ENCODE data around the gene CCR4. TPM values are rescaled to one million over a fixed set of nuclear protein-coding genes. Genes with fewer than 3 reads are reported as not detected.
"Not testable (repeated sequence)": the region's sequence is repeated elsewhere in the genome, so short reads cannot be mapped to it uniquely, and the experiment has no call there.

Gene CCR4
- polyA plus RNA-seq: not detected

GRCh38 chr3:32951410-32951811 is at the start of gene CCR4:
TSS of gene CCR4 (plus strand) at chr3:32951644. CDS start at chr3:32953423, 1,779 bp downstream.
- Mint-ChIP-seq H3K27me3 (no peaks in the 10 kb centered on the region), H3K4me1 (peaks cover 0 to 10% (median 9%) of the 10 kb centered on the region in 3 donors), H3K4me3 (peak within 1 kb of the TSS in 1 of 4 donors; percentile 52), H3K27ac (peak within 1 kb of the TSS in 1 of 3 donors; percentile 76), H3K36me3 (peaks cover 2% of the 10 kb centered on the region), H3K9me3 (no peaks in the 10 kb centered on the region)

GRCh38 chr3:32902887-32903371 is 48.5 kb upstream of the CCR4 start:
- H3K4me1 Mint-ChIP-seq, H3K36me3 Mint-ChIP-seq, H3K27me3 Mint-ChIP-seq, H3K9me3 Mint-ChIP-seq, H3K27ac Mint-ChIP-seq: not testable (repeated sequence)
- peak overlapping the region in 3 of 4 donors; percentile 67 to 75 (median 75) for H3K4me3 Mint-ChIP-seq

GRCh38 chr3:32903953-32904352 is 47.5 kb upstream of the CCR4 start:
- H3K9me3 Mint-ChIP-seq: no peaks in the 10 kb centered on the region
- peaks cover 1 to 5% (median 2%) of the 10 kb centered on the region in 3 donors for H3K4me1 Mint-ChIP-seq
- peaks cover 10% of the 10 kb centered on the region for H3K27me3 Mint-ChIP-seq
- H3K4me3 Mint-ChIP-seq: no peak overlapping the region
- H3K36me3 Mint-ChIP-seq: no peaks in the 10 kb centered on the region
- H3K27ac Mint-ChIP-seq: no peak overlapping the region

GRCh38 chr3:32909999-32910398 is 41.4 kb upstream of the CCR4 start:
- Mint-ChIP-seq H3K4me1 (peaks cover 4 to 5% (median 4%) of the 10 kb centered on the region in 3 donors), H3K4me3 (peak overlapping the region in 1 of 4 donors; percentile 2), H3K27me3 (peaks cover 2% of the 10 kb centered on the region), H3K36me3 (no peaks in the 10 kb centered on the region), H3K27ac (no peak overlapping the region), H3K9me3 (peaks cover 0 to 4% (median 0%) of the 10 kb centered on the region in 3 donors)

GRCh38 chr3:32910954-32911353 is 40.5 kb upstream of the CCR4 start:
- H3K4me3 Mint-ChIP-seq: no peak overlapping the region
- H3K27ac Mint-ChIP-seq: no peak overlapping the region

GRCh38 chr3:32912046-32912445 is 39.4 kb upstream of the CCR4 start:
- Mint-ChIP-seq H3K27me3 (peaks cover 2% of the 10 kb centered on the region), H3K36me3 (no peaks in the 10 kb centered on the region), H3K9me3 (peaks cover 0 to 9% (median 4%) of the 10 kb centered on the region in 3 donors), H3K4me3 (no peak overlapping the region), H3K4me1 (peaks cover 4 to 5% (median 4%) of the 10 kb centered on the region in 3 donors), H3K27ac (no peak overlapping the region)

More at GRCh38 chr3:32910954-32911353, 40.5 kb upstream of the CCR4 start:
- Mint-ChIP-seq H3K9me3 (peaks cover 0 to 4% (median 0%) of the 10 kb centered on the region in 3 donors), H3K27me3 (peaks cover 2% of the 10 kb centered on the region), H3K36me3 (no peaks in the 10 kb centered on the region), H3K4me1 (peaks cover 4 to 5% (median 4%) of the 10 kb centered on the region in 3 donors)

GRCh38 chr3:32913790-32914446 is 37.5 kb upstream of the CCR4 start:
- H3K36me3 Mint-ChIP-seq: peaks cover 2% of the 10 kb centered on the region
- peaks cover 0 to 17% (median 7%) of the 10 kb centered on the region in 3 donors for H3K9me3 Mint-ChIP-seq
- peaks cover 1% of the 10 kb centered on the region for H3K27me3 Mint-ChIP-seq
- H3K27ac Mint-ChIP-seq: no peak overlapping the region
- no peak overlapping the region for H3K4me3 Mint-ChIP-seq
- H3K4me1 Mint-ChIP-seq: peaks cover 4 to 5% (median 4%) of the 10 kb centered on the region in 3 donors

- Mint-ChIP-seq H3K27me3 (peaks cover 3% of the 10 kb centered on the region), H3K36me3 (peaks cover 5% of the 10 kb centered on the region), H3K4me1 (no peaks in the 10 kb centered on the region), H3K27ac (no peak overlapping the region), H3K9me3 (peaks cover 0 to 15% (median 7%) of the 10 kb centered on the region in 3 donors), H3K4me3 (no peak overlapping the region)
Observed at GRCh38 chr3:32919920-32920319, 31.5 kb upstream of the CCR4 start.

GRCh38 chr3:32922078-32922477 is 29.4 kb upstream of the CCR4 start:
- Mint-ChIP-seq H3K27ac (no peak overlapping the region), H3K4me3 (no peak overlapping the region), H3K36me3 (peaks cover 5% of the 10 kb centered on the region), H3K4me1 (no peaks in the 10 kb centered on the region), H3K27me3 (peaks cover 3% of the 10 kb centered on the region), H3K9me3 (peaks cover 0 to 10% (median 2%) of the 10 kb centered on the region in 3 donors)

GRCh38 chr3:32930161-32930560 is 21.3 kb upstream of the CCR4 start:
- H3K27ac Mint-ChIP-seq: no peak overlapping the region
- H3K27me3 Mint-ChIP-seq: peaks cover 9% of the 10 kb centered on the region
- peaks cover 6% of the 10 kb centered on the region for H3K36me3 Mint-ChIP-seq
- no peak overlapping the region for H3K4me3 Mint-ChIP-seq
- no peaks in the 10 kb centered on the region for H3K4me1 Mint-ChIP-seq
- H3K9me3 Mint-ChIP-seq: peaks cover 0 to 5% (median 4%) of the 10 kb centered on the region in 3 donors

- H3K27me3 Mint-ChIP-seq, H3K36me3 Mint-ChIP-seq, H3K9me3 Mint-ChIP-seq, H3K4me1 Mint-ChIP-seq, H3K4me3 Mint-ChIP-seq, H3K27ac Mint-ChIP-seq: not testable (repeated sequence)
Observed at GRCh38 chr3:32931273-32931672, 20.2 kb upstream of the CCR4 start.

GRCh38 chr3:32934150-32934742 is 17.2 kb upstream of the CCR4 start:
- peaks cover 5% of the 10 kb centered on the region for H3K27me3 Mint-ChIP-seq
- no peak overlapping the region for H3K27ac Mint-ChIP-seq

GRCh38 chr3:32937331-32937730 is 14.1 kb upstream of the CCR4 start:
- H3K4me1 Mint-ChIP-seq: no peaks in the 10 kb centered on the region
- H3K4me3 Mint-ChIP-seq: no peak overlapping the region
- H3K27me3 Mint-ChIP-seq: no peaks in the 10 kb centered on the region
- no peak overlapping the region for H3K27ac Mint-ChIP-seq
- no peaks in the 10 kb centered on the region for H3K36me3 Mint-ChIP-seq
- H3K9me3 Mint-ChIP-seq: no peaks in the 10 kb centered on the region

More at GRCh38 chr3:32934150-32934742, 17.2 kb upstream of the CCR4 start:
- Mint-ChIP-seq H3K9me3 (peaks cover 0 to 5% (median 4%) of the 10 kb centered on the region in 3 donors), H3K4me3 (no peak overlapping the region), H3K36me3 (peaks cover 3% of the 10 kb centered on the region), H3K4me1 (no peaks in the 10 kb centered on the region)

- not testable (repeated sequence) for H3K9me3 Mint-ChIP-seq, H3K36me3 Mint-ChIP-seq, H3K27me3 Mint-ChIP-seq, H3K4me3 Mint-ChIP-seq, H3K27ac Mint-ChIP-seq, H3K4me1 Mint-ChIP-seq
Observed at GRCh38 chr3:32939531-32940284, 11.7 kb upstream of the CCR4 start.

GRCh38 chr3:32940726-32941125 is 10.7 kb upstream of the CCR4 start:
- no peaks in the 10 kb centered on the region for H3K27me3 Mint-ChIP-seq
- H3K4me1 Mint-ChIP-seq: no peaks in the 10 kb centered on the region
- no peak overlapping the region for H3K27ac Mint-ChIP-seq
- no peaks in the 10 kb centered on the region for H3K9me3 Mint-ChIP-seq
- H3K4me3 Mint-ChIP-seq: no peak overlapping the region
- H3K36me3 Mint-ChIP-seq: no peaks in the 10 kb centered on the region

Measured in IgD-negative memory B cell (primary cell).